NCI-H460 (cell line): ENCODE measurements around the gene EI24. TPM values are rescaled to one million over a fixed set of nuclear protein-coding genes. Genes with fewer than 3 reads are reported as not detected.
A peak's percentile ranks its signal among the peaks of the same experiment; 100 is the strongest.

ENCODE experiments used
- DNase-seq: peaks from one replicate; pipeline ENCODE4 v3.0.0-alpha.2; 2016; ENCODE audit warnings: low read depth; ENCODE audit errors: extremely low read depth
- total RNA-seq: library from RNA; depleted of rRNA; stranded (reverse); fragments of >200 nt; shearing (Covaris generic); gene quantifications from 2 replicates; pipeline ENCODE4 v1.2.3, GENCODE V29; 2014

Gene EI24
- total RNA-seq, 1 experiment from 2014 or later, result 103 TPM

GRCh38 chr11:125578783-125579182 is 9.5 kb downstream of the EI24 start:
- DNase-seq, result no peak

GRCh38 chr11:125579811-125580210 is 10.5 kb downstream of the EI24 start:
- no peak for DNase-seq

GRCh38 chr11:125583496-125583895 is 14.2 kb downstream of the EI24 start:
- no peak for DNase-seq

- DNase-seq, result no peak
Measured at GRCh38 chr11:125585487-125585886, 16.2 kb downstream of the EI24 start.

GRCh38 chr11:125586623-125587022 is 17.3 kb downstream of the EI24 start:
- no peak for DNase-seq

- no peak for DNase-seq
Measured at GRCh38 chr11:125587480-125587879, 18.2 kb downstream of the EI24 start.

- no peak for DNase-seq
Measured at GRCh38 chr11:125588505-125588904, 19.2 kb downstream of the EI24 start.

DNA sequence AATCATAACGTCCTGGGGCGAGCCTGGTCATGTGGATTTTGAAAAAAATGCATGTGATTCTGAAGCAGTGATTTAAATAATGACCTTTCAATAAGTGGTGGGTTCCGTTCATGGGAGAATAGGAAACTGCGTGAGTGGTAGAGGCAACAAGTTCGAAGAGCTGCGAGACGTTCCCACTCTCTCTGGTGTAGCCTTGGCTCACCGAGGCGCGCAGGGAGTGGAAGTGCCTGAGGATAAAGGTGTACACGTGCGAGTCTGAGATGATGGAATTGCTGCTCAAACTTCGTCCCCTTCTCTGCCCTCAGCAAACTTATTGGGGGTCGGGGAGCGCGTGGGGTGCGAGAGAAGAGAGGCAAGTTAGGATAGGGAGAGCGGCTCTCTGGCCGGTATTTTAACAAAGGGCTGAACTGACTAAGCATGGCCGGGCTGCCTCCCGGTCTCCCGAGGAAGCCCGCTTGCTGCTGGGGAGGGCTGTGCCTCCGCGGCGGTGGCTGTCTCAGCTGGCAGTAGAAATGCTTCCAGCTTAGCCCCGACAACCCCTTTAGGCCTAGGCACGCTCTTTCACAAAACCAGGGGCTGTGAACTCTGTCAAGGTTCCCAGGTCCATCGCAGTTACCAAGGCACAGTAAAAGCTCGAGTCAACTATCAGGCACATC is 22.5 kb downstream of the EI24 start:
- no peak for DNase-seq

GRCh38 chr11:125592305-125593113 is 23.2 kb downstream of the EI24 start, which contains the start of gene STT3A:
Gene STT3A, plus strand, starts transcription at chr11:125592852. Its CDS starts 3,064 bp downstream, at chr11:125595916.
- peak; percentile 99 for DNase-seq

GRCh38 chr11:125593114-125593820 is 24.0 kb downstream of the EI24 start:
- no peak for DNase-seq

- no peak for DNase-seq
Measured at GRCh38 chr11:125594958-125595357, 25.7 kb downstream of the EI24 start.

DNA sequence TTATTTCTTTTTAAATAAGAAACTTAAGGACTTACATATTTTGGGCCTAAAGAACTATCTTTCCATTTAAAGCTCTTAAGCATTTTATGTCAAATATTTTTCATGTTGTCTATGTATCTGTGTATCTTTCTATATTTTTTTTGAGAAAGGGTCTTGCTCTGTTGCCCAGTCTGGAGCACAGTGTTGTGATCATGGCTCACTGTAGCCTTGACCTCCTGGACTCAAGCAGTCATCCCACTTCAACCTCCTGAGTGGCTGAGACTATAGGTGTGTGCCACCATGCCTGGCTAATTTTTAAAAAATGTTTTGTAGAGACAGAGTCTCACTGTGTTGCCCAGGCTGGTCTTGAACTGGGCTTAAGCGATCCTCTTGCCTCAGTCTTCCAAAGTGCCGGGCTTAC is 31.4 kb downstream of the EI24 start:
- DNase-seq, result no peak

- no peak for DNase-seq
Measured at GRCh38 chr11:125603207-125603606, 33.9 kb downstream of the EI24 start.

DNA sequence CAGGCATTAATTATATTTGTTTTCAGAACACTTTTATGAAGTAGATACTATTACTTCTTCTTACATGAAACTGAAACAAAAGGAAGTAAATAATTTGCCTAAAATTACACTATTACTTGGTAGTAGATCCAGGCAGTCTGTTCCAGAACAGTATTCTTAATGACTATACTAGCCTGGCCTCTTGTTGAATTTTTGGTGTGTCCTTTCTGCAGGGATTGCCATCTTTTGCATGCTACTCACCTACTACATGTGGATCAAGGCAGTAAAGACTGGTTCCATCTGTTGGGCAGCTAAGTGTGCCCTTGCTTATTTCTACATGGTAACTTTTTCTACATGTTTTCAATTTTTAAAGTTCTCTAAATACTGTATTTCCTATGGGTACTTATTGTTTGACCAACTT is 36.1 kb downstream of the EI24 start:
- no peak for DNase-seq

GRCh38 chr11:125609545-125609944 is 40.3 kb downstream of the EI24 start:
- DNase-seq, result no peak

GRCh38 chr11:125618383-125618782 is 49.1 kb downstream of the EI24 start:
- no peak for DNase-seq

DNA sequence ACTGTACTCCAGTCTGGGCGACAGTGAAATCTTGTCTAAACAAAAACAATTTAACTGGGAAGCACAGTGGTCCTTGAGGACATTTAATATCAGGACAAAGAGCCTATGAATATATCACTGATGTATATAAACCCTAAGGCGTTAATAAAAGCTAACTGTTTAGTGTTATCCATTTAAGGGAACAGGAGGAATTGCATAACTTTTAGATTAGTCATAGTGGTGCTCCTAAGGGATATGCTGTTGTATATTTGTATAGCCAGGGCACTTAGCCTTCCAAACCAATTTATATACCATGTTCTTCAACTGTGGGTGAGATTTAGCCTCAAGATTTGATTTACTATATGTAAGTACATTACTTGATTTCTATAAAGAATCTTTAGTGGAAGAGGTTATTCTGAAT is 52.7 kb downstream of the EI24 start:
- DNase-seq, result peak; percentile 28

DNA sequence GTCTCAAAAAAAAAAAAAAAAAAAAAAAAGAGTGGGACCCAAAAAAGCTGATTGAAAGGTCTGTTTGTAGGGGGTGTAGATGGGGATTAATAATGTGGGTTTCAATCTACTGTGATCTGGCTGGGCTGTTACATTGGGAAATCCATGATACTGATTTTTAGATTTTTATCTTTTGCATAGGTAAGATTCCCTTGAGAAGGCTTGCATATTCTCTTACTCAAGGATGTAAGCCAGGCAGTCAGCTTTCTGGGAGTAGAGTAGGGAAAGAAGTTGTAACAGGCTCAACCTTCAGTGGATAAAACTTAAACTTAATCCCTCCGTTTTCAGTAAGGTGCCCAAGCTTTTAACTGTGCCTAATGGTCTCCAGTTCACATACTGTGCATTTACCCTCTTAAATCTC is 53.8 kb downstream of the EI24 start:
- no peak for DNase-seq

DNA sequence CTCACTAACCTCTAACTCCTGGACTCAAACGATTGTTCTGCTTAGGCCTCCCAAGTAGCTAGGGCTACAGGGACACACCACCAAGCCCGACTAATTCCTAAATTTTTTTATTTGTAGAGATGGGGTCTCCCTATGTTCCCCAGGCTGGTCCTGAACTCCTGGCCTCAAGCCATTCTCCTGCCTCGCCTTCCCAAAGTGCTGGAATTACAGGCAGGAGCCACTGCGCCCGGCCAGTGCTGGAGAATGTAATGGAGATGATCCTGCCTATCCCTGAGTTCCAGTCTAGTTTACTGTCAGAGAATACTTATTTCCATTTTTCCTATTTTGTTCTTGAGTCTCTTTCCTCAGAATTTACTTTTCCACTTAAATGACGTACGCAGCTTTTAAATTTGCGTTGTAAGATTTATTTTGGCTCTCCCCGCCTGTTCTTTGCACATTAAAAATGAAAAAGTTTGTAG is 55.5 kb downstream of the EI24 start, which contains the start of gene CHEK1:
Gene CHEK1, plus strand, starts transcription at position 408 of the 458 bp plus-strand sequence. CDS start 1,606 bp downstream, outside the sequence.
- no peak for DNase-seq

DNA sequence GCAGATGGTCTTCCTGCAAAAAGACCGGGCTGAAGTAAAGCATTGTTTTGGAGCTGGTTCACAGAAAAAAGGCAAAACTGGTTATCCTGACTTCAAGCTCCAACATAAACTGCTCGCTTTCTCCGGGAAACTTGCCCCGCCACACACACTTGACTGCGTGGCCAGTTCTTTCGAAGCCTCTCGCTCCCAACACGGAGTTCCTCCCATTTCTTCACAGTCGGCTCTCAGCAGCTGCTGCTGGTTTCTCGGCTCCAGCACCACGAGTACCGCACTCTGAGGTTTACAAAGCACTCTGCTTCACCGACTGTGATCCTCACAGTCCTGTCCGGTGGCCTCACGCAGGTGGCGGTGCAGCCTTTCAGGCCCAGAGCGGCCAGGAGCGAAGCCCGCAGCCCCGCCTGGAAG is 56.0 kb downstream of the EI24 start:
- no peak for DNase-seq

GRCh38 chr11:125625630-125626287 is 56.5 kb downstream of the EI24 start:
- peak; percentile 83 for DNase-seq
